ENCODE results near the gene BTG2.

GRCh38 chr1:203268901-203269653, 36.2 kb upstream of the BTG2 start:
- TF ChIP-seq CTCF (IDR thresholded peaks at IDR 0.05): peak; percentile 95
- TF ChIP-seq CREB1 (CRISPR knock-in tag; IDR thresholded peaks at IDR 0.05): no peak
- no peak for TF ChIP-seq FOXP1 (CRISPR knock-in tag; IDR thresholded peaks at IDR 0.05; ENCODE audit: borderline replicate concordance)

Data from WTC11 (cell line).